H9 (cell line): ENCODE measurements around the gene PLEKHG5. TPM values are rescaled to one million over a fixed set of nuclear protein-coding genes. Genes with fewer than 3 reads are reported as not detected.

Experiments
- DNase-seq: peaks from one replicate; pipeline ENCODE4 v3.0.0-alpha.2; 2017
- H2AFZ ChIP-seq: one replicate; pipeline ENCODE4 v1.6.1; 2013; ENCODE audit warnings: mild to moderate bottlenecking, low read length, control low read depth, moderate library complexity
- H2AK5ac ChIP-seq: 2 replicates; pipeline ENCODE4 v1.6.1; 2013; ENCODE audit warnings: low read length, control low read depth, mixed read lengths; ENCODE audit not compliant: insufficient read length
- H2BK120ac ChIP-seq: one replicate; pipeline ENCODE4 v1.6.1; 2013; ENCODE audit warnings: low read depth, mild to moderate bottlenecking, low read length, control low read depth, inconsistent platforms; ENCODE audit not compliant: poor library complexity, severe bottlenecking
- H2BK12ac ChIP-seq: 2 replicates; pipeline ENCODE4 v1.6.1; 2013; ENCODE audit warnings: low read length, control low read depth, mixed read lengths, low read depth; ENCODE audit not compliant: insufficient read length
- H2BK15ac ChIP-seq: 2 replicates; pipeline ENCODE4 v1.6.1; 2013; ENCODE audit warnings: low read depth, low read length, control low read depth
- H2BK20ac ChIP-seq: one replicate; pipeline ENCODE4 v1.6.1; 2013; ENCODE audit warnings: low read depth, mild to moderate bottlenecking, low read length, control low read depth, inconsistent platforms; ENCODE audit not compliant: poor library complexity, severe bottlenecking
- H2BK5ac ChIP-seq: 2 replicates; pipeline ENCODE4 v1.6.1; 2013; ENCODE audit warnings: low read length, control low read depth, mixed read lengths; ENCODE audit not compliant: insufficient read length
- H3K14ac ChIP-seq: 2 replicates; pipeline ENCODE4 v1.6.1; 2013; ENCODE audit warnings: low read length, control low read depth; ENCODE audit not compliant: insufficient read depth
- H3K18ac ChIP-seq: 2 replicates; pipeline ENCODE4 v1.6.1; 2013; ENCODE audit warnings: low read depth, mild to moderate bottlenecking, mixed read lengths, low read length, control low read depth; ENCODE audit not compliant: insufficient read length
- H3K23ac ChIP-seq: 2 replicates; pipeline ENCODE4 v1.6.1; 2013; ENCODE audit warnings: low read length, control low read depth, mixed read lengths, low read depth; ENCODE audit not compliant: insufficient read length
- H3K23me2 ChIP-seq: 2 replicates; pipeline ENCODE4 v1.6.1; 2013; ENCODE audit warnings: low read depth, mild to moderate bottlenecking, mixed read lengths, low read length, control low read depth; ENCODE audit not compliant: insufficient read length, poor library complexity, severe bottlenecking
- H3K27ac ChIP-seq: 2 replicates; pipeline ENCODE4 v1.5.1; 2013; ENCODE audit warnings: low read length, control low read depth, mixed read lengths, low read depth; ENCODE audit not compliant: insufficient read length
- H3K27me3 ChIP-seq: 2 replicates; pipeline ENCODE4 v1.6.1; 2013; ENCODE audit warnings: low read length, control low read depth, inconsistent platforms; ENCODE audit not compliant: insufficient read depth
- H3K4ac ChIP-seq: 2 replicates; pipeline ENCODE4 v1.6.1; 2013; ENCODE audit warnings: low read depth, mild to moderate bottlenecking, control low read depth, inconsistent platforms, low read length, moderate library complexity
- H3K4me1 ChIP-seq: 2 replicates; pipeline ENCODE4 v1.6.1; 2013; ENCODE audit warnings: low read length, control low read depth, inconsistent platforms; ENCODE audit not compliant: insufficient read depth
- H3K4me2 ChIP-seq: 2 replicates; pipeline ENCODE4 v1.6.1; 2013; ENCODE audit warnings: low read length, control low read depth, mixed read lengths; ENCODE audit not compliant: insufficient read length, insufficient read depth
- H3K56ac ChIP-seq: 2 replicates; pipeline ENCODE4 v1.6.1; 2013; ENCODE audit warnings: low read depth, mild to moderate bottlenecking, mixed read lengths, low read length, control low read depth; ENCODE audit not compliant: insufficient read length
- H3K79me1 ChIP-seq: 2 replicates; pipeline ENCODE4 v1.6.1; 2013; ENCODE audit warnings: low read depth, mild to moderate bottlenecking, moderate library complexity, low read length, control low read depth, inconsistent platforms; ENCODE audit not compliant: insufficient read depth, poor library complexity, severe bottlenecking
- H3K79me2 ChIP-seq: 2 replicates; pipeline ENCODE4 v1.6.1; 2013; ENCODE audit warnings: low read length, control low read depth, inconsistent platforms; ENCODE audit not compliant: insufficient read depth
- H3K9ac ChIP-seq: 2 replicates; pipeline ENCODE4 v1.6.1; 2013; ENCODE audit warnings: low read length, control low read depth, mixed read lengths; ENCODE audit not compliant: insufficient read length; ENCODE audit errors: extremely low read depth
- H3K9me3 ChIP-seq: one replicate; pipeline ENCODE4 v1.6.1; 2013; ENCODE audit warnings: low read depth, low read length, inconsistent platforms; ENCODE audit not compliant: control insufficient read depth
- H3T11ph ChIP-seq: one replicate; pipeline ENCODE4 v1.6.1; 2013; ENCODE audit warnings: mild to moderate bottlenecking, low read length, control low read depth, inconsistent platforms
- H4K20me1 ChIP-seq: one replicate; pipeline ENCODE4 v1.6.1; 2013; ENCODE audit not compliant: control insufficient read depth, insufficient read length, insufficient read depth
- H4K5ac ChIP-seq: 2 replicates; pipeline ENCODE4 v1.6.1; 2013; ENCODE audit warnings: low read depth, mild to moderate bottlenecking, mixed read lengths, low read length, control low read depth; ENCODE audit not compliant: insufficient read length
- H4K8ac ChIP-seq: replicated peaks from 2 replicates; pipeline ENCODE4 v1.6.1; 2013; ENCODE audit warnings: low read length, control low read depth, mixed read lengths, low read depth; ENCODE audit not compliant: insufficient read length
- H4K91ac ChIP-seq: 2 replicates; pipeline ENCODE4 v1.6.1; 2013; ENCODE audit warnings: low read depth, mild to moderate bottlenecking, moderate library complexity, mixed read lengths, low read length, control low read depth; ENCODE audit not compliant: insufficient read length
- H3K27ac Mint-ChIP-seq, 3 experiments: 2 replicates in 2 of 3; 3 replicates in 1 of 3; pipeline ENCODE4 v1.8.0; 2020 to 2021; ENCODE audit warnings: mixed read lengths in 3 of 3, mild to moderate bottlenecking in 1 of 3, moderate library complexity in 1 of 3
- H3K27me3 Mint-ChIP-seq: 2 replicates; pipeline ENCODE4 v1.8.0; 2021; ENCODE audit warnings: low read depth, mild to moderate bottlenecking, moderate library complexity, mixed read lengths
- H3K36me3 Mint-ChIP-seq, 3 experiments: 2 replicates in 2 of 3; 3 replicates in 1 of 3; pipeline ENCODE4 v1.8.0; 2020 to 2021; ENCODE audit warnings: low read depth in 3 of 3, mixed read lengths in 3 of 3; ENCODE audit not compliant: insufficient read depth in 1 of 3
- H3K4me1 Mint-ChIP-seq, 2 experiments: 2 replicates each; pipeline ENCODE4 v1.8.0; 2020; ENCODE audit warnings: mixed read lengths in 2 of 2
- H3K4me3 Mint-ChIP-seq, 2 experiments: 2 replicates in 1 of 2; 3 replicates in 1 of 2; pipeline ENCODE4 v1.8.0; 2020 to 2021; ENCODE audit warnings: mild to moderate bottlenecking in 2 of 2, mixed read lengths in 2 of 2, moderate library complexity in 1 of 2
- H3K9me3 Mint-ChIP-seq, 2 experiments: 2 replicates in 1 of 2; 3 replicates in 1 of 2; pipeline ENCODE4 v1.8.0; 2020; ENCODE audit warnings: mild to moderate bottlenecking in 2 of 2, mixed read lengths in 2 of 2, moderate library complexity in 1 of 2
- WGBS: extraction: QIAGEN DNeasy Blood & Tissue Kit; methylation state at CpG from one replicate; pipeline ENCODE4 v1.1.7; 2013; ENCODE audit warnings: missing lambda C conversion rate, low lambda C conversion rate, mixed read lengths; ENCODE audit not compliant: insufficient read length; ENCODE audit errors: extremely low coverage; 5-methylcytosine and 5-hydroxymethylcytosine counted together
- total RNA-seq: library from RNA; stranded (reverse); gene quantifications from 2 replicates; pipeline ENCODE4 v1.2.1, GENCODE V29; 2021
- TF ChIP-seq, protein P1 (sequence below): fragments of 200-600 bp; sonication (generic); conservative IDR thresholded peaks from 3 replicates; pipeline ENCODE4 v1.8.0; 2021; ENCODE audit warnings: antibody characterized with exemption, mild to moderate bottlenecking

Gene PLEKHG5
- total RNA-seq, 1 experiment from 2014 or later = 22.3 TPM

DNA sequence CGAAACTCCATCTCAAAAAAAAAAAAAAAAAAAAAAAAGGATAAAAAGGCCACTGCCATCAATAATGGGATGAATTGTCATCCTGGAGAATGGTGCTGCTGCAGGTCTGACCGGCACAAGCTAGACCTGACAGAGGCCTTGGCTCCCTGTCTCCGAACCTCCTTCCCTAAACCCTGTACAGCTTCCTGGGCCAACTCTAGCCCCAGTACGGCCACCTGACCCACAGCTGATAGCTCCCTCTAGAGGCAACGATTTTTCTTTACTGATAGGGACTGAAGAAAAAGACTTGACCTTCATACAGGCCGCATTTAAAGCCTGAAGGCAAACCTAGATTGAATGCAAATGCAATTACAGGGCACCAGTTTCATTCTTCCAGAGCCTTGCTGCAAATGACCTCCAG, 32.1 kb upstream of the PLEKHG5 start:
- no peaks in the 10 kb centered on the region for H4K20me1 ChIP-seq

More for the DNA sequence above, 32.1 kb upstream of the PLEKHG5 start:
- H3K9me3 ChIP-seq = no peaks in the 10 kb centered on the region
- no peak overlapping the region for H3K4ac ChIP-seq
- H2BK5ac ChIP-seq = no peak overlapping the region
- H2AK5ac ChIP-seq = no peak overlapping the region
- no peak overlapping the region for H3K9ac ChIP-seq
- no peak overlapping the region for H3K56ac ChIP-seq
- H3K23ac ChIP-seq = no peak overlapping the region
- H3T11ph ChIP-seq = no peak overlapping the region
- TF ChIP-seq, protein P1, sequence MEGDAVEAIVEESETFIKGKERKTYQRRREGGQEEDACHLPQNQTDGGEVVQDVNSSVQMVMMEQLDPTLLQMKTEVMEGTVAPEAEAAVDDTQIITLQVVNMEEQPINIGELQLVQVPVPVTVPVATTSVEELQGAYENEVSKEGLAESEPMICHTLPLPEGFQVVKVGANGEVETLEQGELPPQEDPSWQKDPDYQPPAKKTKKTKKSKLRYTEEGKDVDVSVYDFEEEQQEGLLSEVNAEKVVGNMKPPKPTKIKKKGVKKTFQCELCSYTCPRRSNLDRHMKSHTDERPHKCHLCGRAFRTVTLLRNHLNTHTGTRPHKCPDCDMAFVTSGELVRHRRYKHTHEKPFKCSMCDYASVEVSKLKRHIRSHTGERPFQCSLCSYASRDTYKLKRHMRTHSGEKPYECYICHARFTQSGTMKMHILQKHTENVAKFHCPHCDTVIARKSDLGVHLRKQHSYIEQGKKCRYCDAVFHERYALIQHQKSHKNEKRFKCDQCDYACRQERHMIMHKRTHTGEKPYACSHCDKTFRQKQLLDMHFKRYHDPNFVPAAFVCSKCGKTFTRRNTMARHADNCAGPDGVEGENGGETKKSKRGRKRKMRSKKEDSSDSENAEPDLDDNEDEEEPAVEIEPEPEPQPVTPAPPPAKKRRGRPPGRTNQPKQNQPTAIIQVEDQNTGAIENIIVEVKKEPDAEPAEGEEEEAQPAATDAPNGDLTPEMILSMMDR = peak; percentile 82
- no peak overlapping the region for H4K91ac ChIP-seq
- H3K14ac ChIP-seq = no peak overlapping the region
- H3K18ac ChIP-seq = no peak overlapping the region
- peak; percentile 70 for DNase-seq
- H3K23me2 ChIP-seq = no peaks in the 10 kb centered on the region
- H4K5ac ChIP-seq = no peak overlapping the region
- H2AFZ ChIP-seq = no peak overlapping the region
- no CpG with 5 or more reads among the region's 6 CpGs for WGBS
- H3K27ac ChIP-seq = no peak overlapping the region
- Mint-ChIP-seq H3K4me1 (peaks cover 27 to 28% of the 10 kb centered on the region in 2 experiments), H3K27me3 (no peaks in the 10 kb centered on the region), H3K27ac (peak overlapping the region in 1 of 3 experiments; percentile 84; a peak in 4 of 7 replicates), H3K4me3 (no peak overlapping the region), H3K36me3 (peaks cover 19 to 40% (median 33%) of the 10 kb centered on the region in 3 experiments; a peak in 6 of 7 replicates), H3K9me3 (no peaks in the 10 kb centered on the region)
- no peak overlapping the region for H4K8ac ChIP-seq
- no peaks in the 10 kb centered on the region for H3K79me2 ChIP-seq
- H3K4me1 ChIP-seq = no peaks in the 10 kb centered on the region
- H3K79me1 ChIP-seq = no peaks in the 10 kb centered on the region
- H2BK15ac ChIP-seq = no peak overlapping the region
- H3K27me3 ChIP-seq = no peaks in the 10 kb centered on the region
- no peak overlapping the region for H2BK20ac ChIP-seq
- H2BK12ac ChIP-seq = no peak overlapping the region
- H2BK120ac ChIP-seq = no peak overlapping the region
- no peak overlapping the region for H3K4me2 ChIP-seq
